ENCODE results near the gene PCBP2. TPM values are rescaled to one million over a fixed set of nuclear protein-coding genes. Genes with fewer than 3 reads are reported as not detected.

Gene PCBP2
- total RNA-seq, 1 experiment from 2014 or later: 856 TPM

- Histone ChIP-seq H3K36me3 (ENCODE audit: control insufficient read depth in 1 of 2, insufficient read depth in 2 of 2, low read length in 2 of 2) (peaks cover 11 to 27% of the 10 kb centered on the region in 2 experiments; a peak in 3 of 4 replicates), H2AFZ (ENCODE audit: low read depth, low read length, poor library complexity, severe bottlenecking) (no peak overlapping the region), H3K27ac (ENCODE audit: low read depth, low read length) (no peak overlapping the region), H3K4me1 (ENCODE audit: control insufficient read depth in 1 of 2, insufficient read depth in 2 of 2, low read length in 2 of 2) (peaks cover 0 to 2% of the 10 kb centered on the region in 2 experiments; a peak in 2 of 4 replicates), H4K20me1 (ENCODE audit: insufficient read depth) (no peaks in the 10 kb centered on the region; the same call in 1 of the 2 replicates), H3K4me3 (replicated peaks in 1 of 2; ENCODE audit: low read depth in 1 of 2, low read length in 2 of 2) (no peak overlapping the region), H3K79me2 (ENCODE audit: insufficient read depth, low read length) (peaks cover 3% of the 10 kb centered on the region; the same call in 1 of the 2 replicates), H3K27me3 (ENCODE audit: insufficient read depth, low read length) (no peaks in the 10 kb centered on the region), H3K9me3 (ENCODE audit: control insufficient read depth in 1 of 2, insufficient read depth in 1 of 2, low read depth in 1 of 2, low read length in 2 of 2) (no peaks in the 10 kb centered on the region), H3K9me2 (ENCODE audit: insufficient read depth) (no peaks in the 10 kb centered on the region), H3K4me2 (ENCODE audit: low read length) (no peak overlapping the region), H3K9ac (ENCODE audit: low read length) (no peak overlapping the region)
- ATAC-seq (no peak), DNase-seq (ENCODE audit: low read depth, low spot score) (no peak)
- intact Hi-C loops (cut with micrococcal nuclease): no loop called here
- ChIA-PET POLR2A (no interaction called here), CTCF (no interaction called here), RAD21 (ENCODE audit: low non-redundant PET in 1 of 2, low total read pairs in 2 of 2, uncharacterized antibody in 2 of 2, unreplicated experiment in 2 of 2) (no interaction called here)
- TF ChIP-seq MAX (IDR thresholded peaks at IDR 0.05) (no peak), EGR1 (IDR thresholded peaks at IDR 0.05; ENCODE audit: low read depth) (no peak), EZH2 (IDR thresholded peaks at IDR 0.05) (no peak), SIN3A (IDR thresholded peaks at IDR 0.05; ENCODE audit: low read depth) (no peak), JUND (IDR thresholded peaks at IDR 0.05) (no peak), ZFX (IDR thresholded peaks at IDR 0.05) (no peak), TCF7L2 (IDR thresholded peaks at IDR 0.05; ENCODE audit: borderline replicate concordance, extremely low read depth, insufficient read depth, insufficient read length) (no peak), SRF (IDR thresholded peaks at IDR 0.05; ENCODE audit: low read depth) (no peak), ZNF274 (IDR thresholded peaks at IDR 0.05; ENCODE audit: low read depth, low read length) (no peak), ATF3 (IDR thresholded peaks at IDR 0.05) (no peak), FOSL1 (IDR thresholded peaks at IDR 0.05; ENCODE audit: low read depth) (no peak), REST (IDR thresholded peaks at IDR 0.05; ENCODE audit: low read depth) (no peak), EZH2phosphoT487 (IDR thresholded peaks at IDR 0.05; ENCODE audit: borderline replicate concordance) (no peak), RAD21 (IDR thresholded peaks at IDR 0.05; ENCODE audit: low read depth) (no peak), CEBPB (IDR thresholded peaks at IDR 0.05; ENCODE audit: low read depth) (no peak), CTCF (IDR thresholded peaks at IDR 0.05 in 2 of 3, conservative IDR thresholded peaks at IDR 0.05 in 1 of 3; ENCODE audit: borderline replicate concordance in 1 of 3, insufficient read depth in 1 of 3, low read depth in 2 of 3, low read length in 2 of 3) (no peak), POLR2AphosphoS5 (IDR thresholded peaks at IDR 0.05; ENCODE audit: low read depth, low read length) (no peak), ZBTB33 (IDR thresholded peaks at IDR 0.05; ENCODE audit: extremely low read depth, insufficient replicate concordance, low read length) (no peak), ELF1 (IDR thresholded peaks at IDR 0.05; ENCODE audit: borderline replicate concordance, low read depth) (no peak), CBX3 (IDR thresholded peaks at IDR 0.05; ENCODE audit: low read depth) (no peak)
- BruUV-seq (replicated peaks): no TSS peak
Observed at GRCh38 chr12:53486736-53487487, 35.0 kb downstream of the PCBP2 start.
